Measurements from ENCODE around the gene NEURL3. TPM values are rescaled to one million over a fixed set of nuclear protein-coding genes. Genes with fewer than 3 reads are reported as not detected.

NEURL3 gene
- total and polyA plus RNA-seq, 2 experiments from 2014 or later, result not detected

DNA sequence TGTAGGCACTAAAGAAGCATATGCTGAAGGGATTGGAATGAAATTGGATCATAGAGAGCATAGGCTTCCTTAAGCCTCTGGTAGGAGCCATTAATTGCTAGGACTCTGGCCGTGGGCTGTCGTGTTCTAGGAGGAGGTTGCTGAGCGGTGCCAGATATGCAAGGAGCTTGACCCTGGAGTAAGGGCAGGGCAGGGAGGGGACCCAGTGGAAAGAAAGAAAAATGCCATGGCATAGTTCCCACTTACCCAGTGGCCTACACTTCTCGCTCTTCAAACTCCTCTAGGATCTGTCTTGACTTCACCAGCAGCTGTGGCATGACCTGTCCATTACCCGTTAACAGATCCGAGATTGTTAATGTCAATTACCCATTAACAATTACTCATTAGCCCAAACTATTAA, 53.1 kb downstream of the NEURL3 start:
- no peak overlapping the region for H3K9ac ChIP-seq
- H3K27ac ChIP-seq, result no peak overlapping the region
- TF ChIP-seq EZH2phosphoT487 (IDR thresholded peaks at IDR 0.05; ENCODE audit: insufficient read depth, low read depth) (no peak), EZH2 (IDR thresholded peaks at IDR 0.05; ENCODE audit: insufficient read depth, poor library complexity, severe bottlenecking) (no peak)
- no peaks in the 10 kb centered on the region for H3F3A ChIP-seq (ENCODE audit: insufficient read depth)
- peaks cover 21% of the 10 kb centered on the region for H3K27me3 ChIP-seq (replicated peaks; ENCODE audit: insufficient read depth)
- no peaks in the 10 kb centered on the region for H3K36me3 ChIP-seq (ENCODE audit: low read depth)
- no peaks in the 10 kb centered on the region for H3K9me2 ChIP-seq (ENCODE audit: insufficient read depth)
- in situ Hi-C loops (cut with MboI), result no loop called here
- 59 to 67% methylated on average over 6 of the region's 6 CpGs for whole genome bisulfite sequencing, 2 experiments (ENCODE audit: low coverage in 1 of 2, low lambda C conversion rate in 2 of 2, missing lambda C conversion rate in 2 of 2)
- no peak overlapping the region for H2AFZ ChIP-seq
- DNase-seq, result no peak
- no peak overlapping the region for H3K4me2 ChIP-seq (ENCODE audit: unreplicated experiment)
- H3K4me3 ChIP-seq, result no peak overlapping the region
- no peaks in the 10 kb centered on the region for H3K9me3 ChIP-seq (ENCODE audit: low read depth)
- H3K4me1 ChIP-seq (ENCODE audit: insufficient read depth), result no peaks in the 10 kb centered on the region
- no peaks in the 10 kb centered on the region for H4K20me1 ChIP-seq (ENCODE audit: insufficient read depth)
- H3K79me2 ChIP-seq (ENCODE audit: insufficient read depth), result no peaks in the 10 kb centered on the region

- H3K4me3 ChIP-seq, result no peak overlapping the region
- no peak overlapping the region for H3K9ac ChIP-seq
- in situ Hi-C loops (cut with MboI), result no loop called here
- H3K79me2 ChIP-seq (ENCODE audit: insufficient read depth), result no peaks in the 10 kb centered on the region
- peaks cover 15% of the 10 kb centered on the region for H3K27me3 ChIP-seq (replicated peaks; ENCODE audit: insufficient read depth)
- DNase-seq, result no peak
- no peaks in the 10 kb centered on the region for H3K9me2 ChIP-seq (ENCODE audit: insufficient read depth)
- 49 to 51% methylated on average over 6 of the region's 6 CpGs for WGBS, 2 experiments (ENCODE audit: low coverage in 1 of 2, low lambda C conversion rate in 2 of 2, missing lambda C conversion rate in 2 of 2)
- H3K27ac ChIP-seq, result no peak overlapping the region
- no peaks in the 10 kb centered on the region for H3K4me1 ChIP-seq (ENCODE audit: insufficient read depth)
- H3F3A ChIP-seq (ENCODE audit: insufficient read depth), result no peaks in the 10 kb centered on the region
- H2AFZ ChIP-seq, result no peak overlapping the region
- H4K20me1 ChIP-seq (ENCODE audit: insufficient read depth), result no peaks in the 10 kb centered on the region
- no peak for TF ChIP-seq EZH2phosphoT487 (IDR thresholded peaks at IDR 0.05; ENCODE audit: insufficient read depth, low read depth)
- no peak for TF ChIP-seq EZH2 (IDR thresholded peaks at IDR 0.05; ENCODE audit: insufficient read depth, poor library complexity, severe bottlenecking)
- no peaks in the 10 kb centered on the region for H3K36me3 ChIP-seq (ENCODE audit: low read depth)
- H3K9me3 ChIP-seq (ENCODE audit: low read depth), result no peaks in the 10 kb centered on the region
- H3K4me2 ChIP-seq (ENCODE audit: unreplicated experiment), result no peak overlapping the region
Observed at GRCh38 chr2:96449637-96450036, 55.5 kb downstream of the NEURL3 start.

DNA sequence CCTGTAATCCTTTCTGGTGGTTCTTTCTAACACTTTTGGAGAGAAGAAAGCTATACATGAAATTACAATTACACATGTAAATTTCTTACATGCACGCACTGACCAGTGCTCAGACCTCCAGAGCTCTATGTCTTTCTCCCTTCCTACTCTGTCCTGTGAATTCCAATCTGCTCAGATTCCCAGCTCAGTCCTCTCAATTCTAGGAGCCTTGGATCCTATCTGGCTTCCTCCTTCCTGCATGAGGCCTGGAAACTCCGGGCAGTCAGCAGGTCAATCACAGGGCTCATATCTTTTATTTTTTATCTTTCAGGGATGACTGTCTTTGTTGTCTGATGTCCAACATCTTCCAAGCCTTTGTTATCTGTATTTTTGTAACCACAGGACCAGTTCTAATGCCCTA, 56.0 kb downstream of the NEURL3 start:
- Histone ChIP-seq H3K4me2 (ENCODE audit: unreplicated experiment) (no peak overlapping the region), H2AFZ (no peak overlapping the region), H3K4me1 (ENCODE audit: insufficient read depth) (no peaks in the 10 kb centered on the region), H3K36me3 (ENCODE audit: low read depth) (no peaks in the 10 kb centered on the region), H3K4me3 (no peak overlapping the region), H3K27ac (no peak overlapping the region), H3K9me2 (ENCODE audit: insufficient read depth) (no peaks in the 10 kb centered on the region), H3K9me3 (ENCODE audit: low read depth) (no peaks in the 10 kb centered on the region), H3K9ac (no peak overlapping the region), H3F3A (ENCODE audit: insufficient read depth) (no peaks in the 10 kb centered on the region), H3K27me3 (replicated peaks; ENCODE audit: insufficient read depth) (peaks cover 11% of the 10 kb centered on the region), H3K79me2 (ENCODE audit: insufficient read depth) (no peaks in the 10 kb centered on the region), H4K20me1 (ENCODE audit: insufficient read depth) (no peaks in the 10 kb centered on the region)
- WGBS, 2 experiments (ENCODE audit: low coverage in 1 of 2, low lambda C conversion rate in 2 of 2, missing lambda C conversion rate in 2 of 2), result 64 to 76% methylated on average over 2 of the region's 2 CpGs
- no peak for TF ChIP-seq EZH2 (IDR thresholded peaks at IDR 0.05; ENCODE audit: insufficient read depth, poor library complexity, severe bottlenecking)
- no peak for TF ChIP-seq EZH2phosphoT487 (IDR thresholded peaks at IDR 0.05; ENCODE audit: insufficient read depth, low read depth)
- in situ Hi-C loops (cut with MboI), result no loop called here
- DNase-seq, result no peak

DNA sequence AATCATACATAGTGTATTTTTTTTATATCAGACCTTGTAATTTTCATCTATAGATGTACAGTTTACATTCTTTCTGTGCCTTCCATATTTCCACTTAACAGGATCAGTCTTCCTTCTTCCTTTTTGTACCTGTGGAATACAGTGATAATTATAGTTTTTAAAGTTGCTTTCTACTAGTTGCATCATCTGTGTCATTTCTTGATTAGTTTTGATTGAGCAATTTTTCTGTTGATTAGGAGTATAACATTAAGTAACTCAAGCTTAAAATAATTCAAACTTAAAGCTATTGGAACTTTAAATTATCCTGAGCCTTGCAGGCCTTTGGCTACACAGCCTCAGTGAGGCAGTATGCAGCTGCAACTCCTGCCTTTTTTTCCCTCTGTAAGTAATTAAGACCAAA, 57.4 kb downstream of the NEURL3 start:
- no peak for DNase-seq
- Histone ChIP-seq H4K20me1 (ENCODE audit: insufficient read depth) (no peaks in the 10 kb centered on the region), H3K27me3 (replicated peaks; ENCODE audit: insufficient read depth) (peaks cover 10% of the 10 kb centered on the region), H3K36me3 (ENCODE audit: low read depth) (no peaks in the 10 kb centered on the region), H3K4me1 (ENCODE audit: insufficient read depth) (no peaks in the 10 kb centered on the region), H3K27ac (no peak overlapping the region), H3K9me3 (ENCODE audit: low read depth) (no peaks in the 10 kb centered on the region), H3K79me2 (ENCODE audit: insufficient read depth) (no peaks in the 10 kb centered on the region), H3K9ac (no peak overlapping the region), H3K4me3 (no peak overlapping the region), H3F3A (ENCODE audit: insufficient read depth) (no peaks in the 10 kb centered on the region), H2AFZ (no peak overlapping the region), H3K9me2 (ENCODE audit: insufficient read depth) (no peaks in the 10 kb centered on the region), H3K4me2 (ENCODE audit: unreplicated experiment) (no peak overlapping the region)
- in situ Hi-C loops (cut with MboI), result no loop called here
- no peak for TF ChIP-seq EZH2 (IDR thresholded peaks at IDR 0.05; ENCODE audit: insufficient read depth, poor library complexity, severe bottlenecking)

Other genes with a start within 250 kb of the NEURL3 start
- 43.6 and 46.8 TPM in 2 replicates for gene TMEM127, start 239.4 kb downstream of the NEURL3 start, total RNA-seq (2014; rRNA removed; shearing (Covaris generic))
- 33.4 and 34.0 TPM in 2 replicates for gene TMEM127, start 239.4 kb downstream of the NEURL3 start, polyA plus RNA-seq (2016; fragmentation: Nextera tagmentation; extraction: Ambion mirVana)
- 110 and 126 TPM in 2 replicates for gene CIAO1, start 239.1 kb downstream of the NEURL3 start, total RNA-seq (2014; rRNA removed; shearing (Covaris generic))
- gene CIAO1, start 239.1 kb downstream of the NEURL3 start, polyA plus RNA-seq (2016; fragmentation: Nextera tagmentation; extraction: Ambion mirVana), result 69.3 and 71.1 TPM in 2 replicates
- 30.6 and 34.2 TPM in 2 replicates for gene SNRNP200, start 199.8 kb downstream of the NEURL3 start, total RNA-seq (2014; rRNA removed; shearing (Covaris generic))
- gene SNRNP200, start 199.8 kb downstream of the NEURL3 start, polyA plus RNA-seq (2016; fragmentation: Nextera tagmentation; extraction: Ambion mirVana), result 40.5 and 41.8 TPM in 2 replicates
- 0.25 and 0.32 TPM in 2 replicates for gene ITPRIPL1, start 180.0 kb downstream of the NEURL3 start, total RNA-seq (2014; rRNA removed; shearing (Covaris generic))
- 0.06 and 0.19 TPM in 2 replicates for gene ITPRIPL1, start 180.0 kb downstream of the NEURL3 start, polyA plus RNA-seq (2016; fragmentation: Nextera tagmentation; extraction: Ambion mirVana)
- gene NCAPH, start 169.6 kb downstream of the NEURL3 start, total RNA-seq (2014; rRNA removed; shearing (Covaris generic)), result 2.9 and 6.8 TPM in 2 replicates
- 8.0 and 8.6 TPM in 2 replicates for gene NCAPH, start 169.6 kb downstream of the NEURL3 start, polyA plus RNA-seq (2016; fragmentation: Nextera tagmentation; extraction: Ambion mirVana)
- 11.6 and 15.2 TPM in 2 replicates for gene ARID5A, start 31.4 kb upstream of the NEURL3 start, total RNA-seq (2014; rRNA removed; shearing (Covaris generic))
- 19.5 and 20.8 TPM in 2 replicates for gene ARID5A, start 31.4 kb upstream of the NEURL3 start, polyA plus RNA-seq (2016; fragmentation: Nextera tagmentation; extraction: Ambion mirVana)
- gene KANSL3, start 133.0 kb upstream of the NEURL3 start, total RNA-seq (2014; rRNA removed; shearing (Covaris generic)), result 23.9 and 26.9 TPM in 2 replicates
- gene KANSL3, start 133.0 kb upstream of the NEURL3 start, polyA plus RNA-seq (2016; fragmentation: Nextera tagmentation; extraction: Ambion mirVana), result 15.0 and 15.6 TPM in 2 replicates
- under 0.01 TPM in 1 of 2 replicates, not detected in the other for gene FER1L5, start 137.4 kb upstream of the NEURL3 start, total RNA-seq (2014; rRNA removed; shearing (Covaris generic))
- gene FER1L5, start 137.4 kb upstream of the NEURL3 start, polyA plus RNA-seq (2016; fragmentation: Nextera tagmentation; extraction: Ambion mirVana), result 0.05 and 0.08 TPM in 2 replicates
- 24.6 and 29.5 TPM in 2 replicates for gene LMAN2L, start 234.7 kb upstream of the NEURL3 start, total RNA-seq (2014; rRNA removed; shearing (Covaris generic))
- gene LMAN2L, start 234.7 kb upstream of the NEURL3 start, polyA plus RNA-seq (2016; fragmentation: Nextera tagmentation; extraction: Ambion mirVana), result 22.3 and 25.5 TPM in 2 replicates

All from GM23248 (cell line).